H1 (cell line): Measurements from ENCODE around the gene OSTF1. TPM values are rescaled to one million over a fixed set of nuclear protein-coding genes. Genes with fewer than 3 reads are reported as not detected.

Experiments
- CTCF ChIA-PET: fragments of 300-600 bp; sonication (Branson Sonifier 250); formaldehyde crosslinking; loops from one replicate; lab custom pipeline; 2021; ENCODE audit not compliant: partially characterized antibody; lab: Charles Lee
- POLR2A ChIA-PET: fragments of 300-600 bp; sonication (Branson Sonifier 250); formaldehyde crosslinking; loops from one replicate; lab custom pipeline; 2021; ENCODE audit warnings: inconsistent platforms; ENCODE audit not compliant: partially characterized antibody; lab: Charles Lee
- DNase-seq, 2 experiments: peaks; one replicate each; pipeline versions ENCODE4 v3.0.0 to v3.0.0-alpha.2; 2010 to 2022; ENCODE audit warnings: low spot score in 2 of 2, low read depth in 1 of 2, mixed read lengths in 1 of 2
- FAIRE-seq: peaks from 2 replicates; lab custom pipeline; 2011; peaks lifted over from hg19 to GRCh38; lab: Jason Lieb, UNC
- H2AFZ ChIP-seq: 2 replicates; pipeline ENCODE4 v1.8.1; 2012; ENCODE audit warnings: low read length, inconsistent platforms
- H2AK5ac ChIP-seq: 2 replicates; pipeline ENCODE4 v1.6.1; 2013; ENCODE audit warnings: low read depth, low read length
- H2BK120ac ChIP-seq: replicated peaks from 2 replicates; pipeline ENCODE3; 2013; ENCODE audit warnings: low read depth, low read length, inconsistent platforms
- H2BK12ac ChIP-seq: 2 replicates; pipeline ENCODE4 v1.6.1; 2013; ENCODE audit warnings: low read depth, low read length
- H2BK15ac ChIP-seq: 2 replicates; pipeline ENCODE4 v1.6.1; 2013; ENCODE audit warnings: low read length
- H2BK20ac ChIP-seq: 2 replicates; pipeline ENCODE4 v1.6.1; 2013; ENCODE audit warnings: low read length
- H2BK5ac ChIP-seq: 2 replicates; pipeline ENCODE4 v1.6.1; 2013; ENCODE audit warnings: low read depth, low read length
- H3K14ac ChIP-seq: 2 replicates; pipeline ENCODE4 v1.6.1; 2013; ENCODE audit warnings: inconsistent platforms; ENCODE audit not compliant: insufficient read length
- H3K18ac ChIP-seq: 2 replicates; pipeline ENCODE4 v1.6.1; 2013; ENCODE audit warnings: low read length; ENCODE audit errors: extremely low read depth
- H3K23ac ChIP-seq: 2 replicates; pipeline ENCODE4 v1.6.1; 2013; ENCODE audit warnings: inconsistent platforms; ENCODE audit not compliant: insufficient read length
- H3K23me2 ChIP-seq: 2 replicates; pipeline ENCODE4 v1.6.1; 2013; ENCODE audit warnings: low read depth, low read length
- H3K27ac ChIP-seq: 2 replicates; pipeline ENCODE4 v1.6.1; 2011; ENCODE audit warnings: low read depth, low read length, inconsistent platforms
- H3K27me3 ChIP-seq, 4 experiments: replicated peaks in 1 of 4; 1 replicate in 1 of 4; 2 replicates in 3 of 4; pipeline versions ENCODE4 v1.6.1 to v1.8.1; 2011 to 2013; ENCODE audit warnings: low read length in 3 of 4, mild to moderate bottlenecking in 3 of 4, inconsistent platforms in 2 of 4, mixed read lengths in 2 of 4, moderate library complexity in 1 of 4; ENCODE audit not compliant: control insufficient read depth in 3 of 4, insufficient read depth in 3 of 4; ENCODE audit errors: extremely low read depth in 1 of 4
- H3K36me3 ChIP-seq, 4 experiments: 2 replicates each; pipeline versions ENCODE4 v1.6.1 to v1.8.1; 2011 to 2013; ENCODE audit warnings: mild to moderate bottlenecking in 4 of 4, low read length in 3 of 4, moderate library complexity in 2 of 4, control low read depth in 1 of 4, inconsistent platforms in 1 of 4; ENCODE audit not compliant: insufficient read depth in 4 of 4, control insufficient read depth in 2 of 4
- H3K4ac ChIP-seq: replicated peaks from 2 replicates; pipeline ENCODE3; 2013; ENCODE audit warnings: low read length, low read depth, mixed read lengths, inconsistent platforms; ENCODE audit not compliant: insufficient read length
- H3K4me1 ChIP-seq, 4 experiments: replicated peaks in 1 of 4; 1 replicate in 1 of 4; 2 replicates in 3 of 4; pipeline versions ENCODE4 v1.6.1 to v1.8.1; 2011 to 2013; ENCODE audit warnings: low read length in 3 of 4, inconsistent platforms in 2 of 4, mixed read lengths in 1 of 4; ENCODE audit not compliant: insufficient read depth in 4 of 4, control insufficient read depth in 3 of 4
- H3K4me2 ChIP-seq, 2 experiments: 2 replicates each; pipeline versions ENCODE4 v1.6.1 to v1.8.1; 2011 to 2013; ENCODE audit warnings: low read depth in 2 of 2, low read length in 2 of 2, control low read depth in 1 of 2, inconsistent platforms in 1 of 2, mild to moderate bottlenecking in 1 of 2; ENCODE audit not compliant: insufficient read depth in 1 of 2
- H3K4me3 ChIP-seq, 4 experiments: fragments of 200-600, 300-600 bp in 1 of 4; sonication (generic), shearing (Covaris generic), sonication (Bioruptor Twin) in 1 of 4; 2 replicates each; pipeline versions ENCODE4 v1.5.1 to v1.8.1; 2011 to 2016; ENCODE audit warnings: low read length in 4 of 4, low read depth in 3 of 4, control low read depth in 2 of 4, inconsistent platforms in 2 of 4, mild to moderate bottlenecking in 2 of 4, mixed read lengths in 1 of 4, moderate library complexity in 1 of 4; ENCODE audit not compliant: insufficient read depth in 2 of 4; ENCODE audit errors: extremely low read depth in 1 of 4
- H3K56ac ChIP-seq: replicated peaks from 2 replicates; pipeline ENCODE3; 2013; ENCODE audit warnings: low read depth, mild to moderate bottlenecking, mixed read lengths, low read length, inconsistent platforms; ENCODE audit not compliant: insufficient read length
- H3K79me1 ChIP-seq: 2 replicates; pipeline ENCODE4 v1.6.1; 2013; ENCODE audit warnings: low read depth, low read length, control low read depth
- H3K79me2 ChIP-seq, 2 experiments: 2 replicates each; pipeline versions ENCODE4 v1.6.1 to v1.8.1; 2012 to 2013; ENCODE audit warnings: low read length in 2 of 2, mild to moderate bottlenecking in 2 of 2, inconsistent platforms in 1 of 2; ENCODE audit not compliant: insufficient read depth in 2 of 2, control insufficient read depth in 1 of 2
- H3K9ac ChIP-seq, 4 experiments: replicated peaks in 1 of 4; 1 replicate in 1 of 4; 2 replicates in 3 of 4; pipeline versions ENCODE4 v1.6.1 to v1.8.1; 2011 to 2013; ENCODE audit warnings: low read depth in 3 of 4, low read length in 3 of 4, control low read depth in 2 of 4, mild to moderate bottlenecking in 2 of 4, moderate library complexity in 2 of 4, inconsistent platforms in 1 of 4; ENCODE audit errors: extremely low read depth in 1 of 4
- H3K9me3 ChIP-seq, 2 experiments: 2 replicates each; pipeline versions ENCODE4 v1.6.1 to v1.8.1; 2012 to 2013; ENCODE audit warnings: mild to moderate bottlenecking in 2 of 2, moderate library complexity in 2 of 2, control low read depth in 1 of 2, inconsistent platforms in 1 of 2, low read depth in 1 of 2, low read length in 1 of 2, mixed read lengths in 1 of 2; ENCODE audit not compliant: insufficient read depth in 2 of 2
- H4K20me1 ChIP-seq, 2 experiments: replicated peaks in 1 of 2; 2 replicates each; pipeline versions ENCODE3 to v1.8.1; 2011 to 2013; ENCODE audit warnings: inconsistent platforms in 2 of 2, low read length in 2 of 2, mild to moderate bottlenecking in 1 of 2; ENCODE audit not compliant: insufficient read depth in 2 of 2, control insufficient read depth in 1 of 2
- H4K5ac ChIP-seq: 2 replicates; pipeline ENCODE4 v1.6.1; 2013; ENCODE audit warnings: low read length, low read depth, mixed read lengths, inconsistent platforms; ENCODE audit not compliant: insufficient read length
- H4K8ac ChIP-seq: 2 replicates; pipeline ENCODE4 v1.8.0; 2013; ENCODE audit warnings: mild to moderate bottlenecking, moderate library complexity, low read length, inconsistent platforms; ENCODE audit not compliant: insufficient read depth; ENCODE audit errors: extremely low read depth
- H4K91ac ChIP-seq: replicated peaks from 2 replicates; pipeline ENCODE3; 2013; ENCODE audit warnings: low read length, mixed read lengths, inconsistent platforms; ENCODE audit not compliant: insufficient read length
- CREB1 ChIP-seq: IDR thresholded peaks from 2 replicates; pipeline ENCODE4 v1.6.1; 2012; ENCODE audit warnings: inconsistent platforms
- EP300 ChIP-seq, 2 experiments: IDR thresholded peaks; 1 replicate in 1 of 2; 2 replicates in 1 of 2; pipeline ENCODE4 v1.6.1; 2011 to 2012; ENCODE audit warnings: low read depth in 2 of 2, low read length in 2 of 2, mild to moderate bottlenecking in 2 of 2, borderline replicate concordance in 1 of 2, inconsistent platforms in 1 of 2, moderate library complexity in 1 of 2
- GABPA ChIP-seq: IDR thresholded peaks from 2 replicates; pipeline ENCODE4 v1.6.1; 2011; ENCODE audit warnings: mild to moderate bottlenecking, low read length, moderate library complexity, borderline replicate concordance; ENCODE audit not compliant: insufficient read depth
- GTF2F1 ChIP-seq: IDR thresholded peaks from 2 replicates; pipeline ENCODE4 v1.6.1; 2012; ENCODE audit warnings: low read depth, low read length, improper control_type of control experiment, borderline replicate concordance
- HDAC6 ChIP-seq: IDR thresholded peaks from one replicate; pipeline ENCODE4 v1.7.1; 2012; ENCODE audit warnings: low read depth, mild to moderate bottlenecking, inconsistent platforms, low read length, moderate library complexity
- POLR2A ChIP-seq, 2 experiments: IDR thresholded peaks; 1 replicate in 1 of 2; 2 replicates in 1 of 2; pipeline ENCODE4 v1.6.1; 2011; ENCODE audit warnings: low read depth in 2 of 2, low read length in 2 of 2, mild to moderate bottlenecking in 2 of 2; ENCODE audit errors: control extremely low read depth in 1 of 2
- POLR2AphosphoS5 ChIP-seq: IDR thresholded peaks from 2 replicates; pipeline ENCODE4 v1.6.1; 2011; ENCODE audit warnings: low read depth, low read length
- POU5F1 ChIP-seq: IDR thresholded peaks from 2 replicates; pipeline ENCODE4 v1.6.1; 2011; ENCODE audit warnings: low read depth, mild to moderate bottlenecking, low read length, moderate library complexity
- RAD21 ChIP-seq, 2 experiments: IDR thresholded peaks in 1 of 2; conservative IDR thresholded peaks in 1 of 2; 2 replicates each; pipeline ENCODE4 v1.6.1; 2011; ENCODE audit warnings: low read depth in 2 of 2, low read length in 2 of 2, improper control_type of control experiment in 1 of 2, inconsistent platforms in 1 of 2, mild to moderate bottlenecking in 1 of 2, moderate library complexity in 1 of 2
- SIRT6 ChIP-seq: IDR thresholded peaks from one replicate; pipeline ENCODE4 v1.7.1; 2012; ENCODE audit warnings: low read length, inconsistent platforms
- WGBS, 2 experiments: shearing (Covaris generic) in 1 of 2; methylation state at CpG; one replicate each; pipeline versions ENCODE4 v1.1.6 to v1.1.7; 2013 to 2015; ENCODE audit warnings: low lambda C conversion rate in 2 of 2, mixed read lengths in 2 of 2, inconsistent platforms in 1 of 2, low coverage in 1 of 2, missing lambda C conversion rate in 1 of 2; ENCODE audit not compliant: insufficient replicate concordance in 2 of 2, insufficient coverage in 1 of 2, insufficient read length in 1 of 2; ENCODE audit errors: extremely low coverage in 1 of 2, missing lambda C conversion rate in 1 of 2; 5-methylcytosine and 5-hydroxymethylcytosine counted together
- polyA plus RNA-seq, 7 experiments: library from polyadenylated mRNA; depleted of rRNA in 3 of 7; stranded (reverse) in 5 of 7; unstranded in 2 of 7; fragments of >200 nt in 5 of 7; fragments of 200-250 nt in 2 of 7; gene quantifications; 1 replicate in 5 of 7; 2 replicates in 1 of 7; 4 replicates in 1 of 7; pipeline versions ENCODE4 v1.2.1 to v1.2.3, GENCODE V29; 2011 to 2013; ENCODE audit warnings: missing spikeins in 2 of 7, mixed read lengths in 2 of 7
- total RNA-seq: library from RNA; stranded (reverse); fragmentation: NEBNext Ultra II Directional; extraction: Animal tissue kit (Norgen Biotek cat#: 25700); gene quantifications from 2 replicates; pipeline ENCODE4 v1.2.1, GENCODE V29; 2021
- TF ChIP-seq, protein P1 (sequence below): IDR thresholded peaks from 2 replicates; pipeline ENCODE4 v1.6.1; 2011; ENCODE audit warnings: low read length, improper control_type of control experiment
- TF ChIP-seq, protein P2 (sequence below): IDR thresholded peaks from 2 replicates; pipeline ENCODE4 v1.6.1; 2011; ENCODE audit warnings: low read depth, mild to moderate bottlenecking, low read length; ENCODE audit not compliant: insufficient read depth
- TF ChIP-seq, protein P3 (sequence below): IDR thresholded peaks from 2 replicates; pipeline ENCODE4 v1.6.1; 2012; ENCODE audit warnings: inconsistent platforms

Gene OSTF1
- total and polyA plus RNA-seq, 2 of the 8 experiments (the other 6 are each of a cell fraction or from before 2014, with no cell fraction given), result 5.0 to 18.9 TPM

DNA sequence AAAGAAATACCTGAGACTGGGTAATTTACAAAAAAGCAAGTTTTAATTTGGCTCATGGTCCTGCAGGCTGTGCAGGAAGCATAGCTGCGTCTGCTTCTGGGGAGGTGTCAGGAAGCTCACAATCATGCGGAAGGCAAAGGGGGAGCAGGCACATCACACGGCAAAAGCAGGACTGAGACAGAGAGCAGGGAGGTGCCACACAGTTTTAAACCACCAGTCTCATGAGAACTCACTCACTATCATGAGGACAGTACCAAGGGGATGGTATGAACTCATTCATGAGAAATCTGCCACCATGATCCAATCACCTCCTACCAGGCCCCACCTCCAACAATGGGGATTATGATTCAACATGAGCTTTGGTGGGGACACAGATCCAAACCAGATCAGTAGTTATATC is 96.2 kb downstream of the OSTF1 start:
- CTCF ChIA-PET, result interaction anchor here (0.6 to 5.4 kb wide), 12 partner anchors 11 to 1117 kb away, joined by 3 to 61 read pairs (median 4); no protein-coding TSS in a partner anchor
- Histone ChIP-seq H3K27ac (no peak overlapping the region), H3K23me2 (no peaks in the 10 kb centered on the region), H3K56ac (no peak overlapping the region), H4K20me1 (peaks cover 0 to 1% of the 10 kb centered on the region in 2 experiments), H4K91ac (no peak overlapping the region), H3K27me3 (no peaks in the 10 kb centered on the region), H4K5ac (no peak overlapping the region), H2BK12ac (no peak overlapping the region), H3K9me3 (no peaks in the 10 kb centered on the region), H3K4ac (no peak overlapping the region), H3K14ac (no peak overlapping the region), H3K36me3 (no peaks in the 10 kb centered on the region), H3K4me3 (no peak overlapping the region), H3K4me1 (no peaks in the 10 kb centered on the region), H3K79me1 (no peaks in the 10 kb centered on the region), H3K9ac (no peak overlapping the region), H3K23ac (no peak overlapping the region), H2AK5ac (no peak overlapping the region), H3K18ac (no peak overlapping the region), H2AFZ (no peak overlapping the region), H2BK15ac (no peak overlapping the region), H3K79me2 (no peaks in the 10 kb centered on the region), H2BK20ac (no peak overlapping the region), H2BK120ac (no peak overlapping the region), H3K4me2 (no peak overlapping the region), H2BK5ac (no peak overlapping the region), H4K8ac (no peak overlapping the region)
- DNase-seq, result no peak
- WGBS, 2 experiments, result 98% methylated on average over 3 of the region's 3 CpGs; no CpG with 5 or more reads in 1 of the 2 experiments
- POLR2A ChIA-PET, result no interaction called here
- no peak for FAIRE-seq
- TF ChIP-seq POU5F1 (no peak), RAD21 (IDR thresholded peaks at IDR 0.05 in 1 of 2, conservative IDR thresholded peaks at IDR 0.05 in 1 of 2; ENCODE audit: low read depth in 2 of 2, low read length in 2 of 2) (no peak), POLR2AphosphoS5 (no peak), CREB1 (no peak), GTF2F1 (no peak), HDAC6 (no peak), EP300 (IDR thresholded peaks at IDR 0.05; ENCODE audit: borderline replicate concordance in 1 of 2, low read depth in 2 of 2, low read length in 2 of 2) (no peak), POLR2A (IDR thresholded peaks at IDR 0.05; ENCODE audit: control extremely low read depth in 1 of 2, low read depth in 2 of 2, low read length in 2 of 2) (no peak), GABPA (no peak), SIRT6 (no peak)
- TF ChIP-seq, protein P1, sequence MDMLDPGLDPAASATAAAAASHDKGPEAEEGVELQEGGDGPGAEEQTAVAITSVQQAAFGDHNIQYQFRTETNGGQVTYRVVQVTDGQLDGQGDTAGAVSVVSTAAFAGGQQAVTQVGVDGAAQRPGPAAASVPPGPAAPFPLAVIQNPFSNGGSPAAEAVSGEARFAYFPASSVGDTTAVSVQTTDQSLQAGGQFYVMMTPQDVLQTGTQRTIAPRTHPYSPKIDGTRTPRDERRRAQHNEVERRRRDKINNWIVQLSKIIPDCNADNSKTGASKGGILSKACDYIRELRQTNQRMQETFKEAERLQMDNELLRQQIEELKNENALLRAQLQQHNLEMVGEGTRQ, result no peak
- TF ChIP-seq, protein P2, sequence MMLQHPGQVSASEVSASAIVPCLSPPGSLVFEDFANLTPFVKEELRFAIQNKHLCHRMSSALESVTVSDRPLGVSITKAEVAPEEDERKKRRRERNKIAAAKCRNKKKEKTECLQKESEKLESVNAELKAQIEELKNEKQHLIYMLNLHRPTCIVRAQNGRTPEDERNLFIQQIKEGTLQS, result no peak
- TF ChIP-seq, protein P3, sequence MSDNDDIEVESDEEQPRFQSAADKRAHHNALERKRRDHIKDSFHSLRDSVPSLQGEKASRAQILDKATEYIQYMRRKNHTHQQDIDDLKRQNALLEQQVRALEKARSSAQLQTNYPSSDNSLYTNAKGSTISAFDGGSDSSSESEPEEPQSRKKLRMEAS, result no peak
